IMR-90 (cell line): ENCODE measurements around the gene TDRD3.

Experiments used
- BHLHE40 ChIP-seq: fragments of 150-350 bp; IDR thresholded peaks from 2 replicates; pipeline ENCODE4 v1.6.1; 2016; ENCODE audit warnings: mild to moderate bottlenecking, low read depth, low read length
- CTCF ChIP-seq: conservative IDR thresholded peaks from 2 replicates; pipeline ENCODE4 v1.5.1; 2012; ENCODE audit warnings: mild to moderate bottlenecking, low read depth, low read length, improper control_type of control experiment
- POLR2A ChIP-seq: IDR thresholded peaks from 2 replicates; pipeline ENCODE4 v1.6.1; 2012; ENCODE audit warnings: mild to moderate bottlenecking, low read depth, low read length
- RAD21 ChIP-seq: IDR thresholded peaks from 2 replicates; pipeline ENCODE4 v1.6.1; 2012; ENCODE audit warnings: low read length, improper control_type of control experiment
- USF2 ChIP-seq: fragments of 150-350 bp; IDR thresholded peaks from 2 replicates; pipeline ENCODE4 v1.6.1; 2017; ENCODE audit warnings: mild to moderate bottlenecking, antibody characterized with exemption, low read length, low read depth

GRCh38 chr13:60407095-60407494, 10.1 kb downstream of the TDRD3 start:
- TF ChIP-seq CTCF (no peak), BHLHE40 (no peak), RAD21 (no peak), POLR2A (no peak), USF2 (no peak)
